Fibroblast of lung (primary cell): ENCODE data around the gene SPACA4.

Experiments
- EZH2 ChIP-seq: IDR thresholded peaks from 2 replicates; pipeline ENCODE4 v1.5.1; 2012; ENCODE audit warnings: low read length, control low read depth, mild to moderate bottlenecking; ENCODE audit errors: missing control alignments
- TF ChIP-seq, protein P1 (sequence below), 2 donors: IDR thresholded peaks in 1 of 2; conservative IDR thresholded peaks in 1 of 2; 1 replicate in 1 of 2; 2 replicates in 1 of 2; pipeline ENCODE4 v1.5.1; 2011 to 2012; ENCODE audit warnings: low read length in 2 of 2, control low read depth in 1 of 2, inconsistent platforms in 1 of 2, low read depth in 1 of 2, mild to moderate bottlenecking in 1 of 2

GRCh38 chr19:48646001-48646721 lies 39.6 kb downstream of the SPACA4 start, which contains the start of gene CA11:
- TF ChIP-seq, protein P1, sequence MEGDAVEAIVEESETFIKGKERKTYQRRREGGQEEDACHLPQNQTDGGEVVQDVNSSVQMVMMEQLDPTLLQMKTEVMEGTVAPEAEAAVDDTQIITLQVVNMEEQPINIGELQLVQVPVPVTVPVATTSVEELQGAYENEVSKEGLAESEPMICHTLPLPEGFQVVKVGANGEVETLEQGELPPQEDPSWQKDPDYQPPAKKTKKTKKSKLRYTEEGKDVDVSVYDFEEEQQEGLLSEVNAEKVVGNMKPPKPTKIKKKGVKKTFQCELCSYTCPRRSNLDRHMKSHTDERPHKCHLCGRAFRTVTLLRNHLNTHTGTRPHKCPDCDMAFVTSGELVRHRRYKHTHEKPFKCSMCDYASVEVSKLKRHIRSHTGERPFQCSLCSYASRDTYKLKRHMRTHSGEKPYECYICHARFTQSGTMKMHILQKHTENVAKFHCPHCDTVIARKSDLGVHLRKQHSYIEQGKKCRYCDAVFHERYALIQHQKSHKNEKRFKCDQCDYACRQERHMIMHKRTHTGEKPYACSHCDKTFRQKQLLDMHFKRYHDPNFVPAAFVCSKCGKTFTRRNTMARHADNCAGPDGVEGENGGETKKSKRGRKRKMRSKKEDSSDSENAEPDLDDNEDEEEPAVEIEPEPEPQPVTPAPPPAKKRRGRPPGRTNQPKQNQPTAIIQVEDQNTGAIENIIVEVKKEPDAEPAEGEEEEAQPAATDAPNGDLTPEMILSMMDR (conservative IDR thresholded peaks at IDR 0.05 in 1 of 2, IDR thresholded peaks at IDR 0.05 in 1 of 2; ENCODE audit: low read depth in 1 of 2, low read length in 2 of 2) = peak; percentile 75 to 80
- no peak for TF ChIP-seq EZH2
